Activated T-cell treated with anti-CD3 and anti-CD28 coated beads for 48 hours (primary cell): ENCODE measurements around the gene KCNQ5.

ENCODE experiments used
- DNase-seq: peaks from one replicate; pipeline ENCODE4 v3.0.0-alpha.2; 2020; ENCODE audit warnings: low read depth

KCNQ5 gene

GRCh38 chr6:72639920-72640614, 18.2 kb downstream of the KCNQ5 start:
- no peak for DNase-seq

- DNase-seq: no peak
Observed at GRCh38 chr6:72640615-72640930, 18.7 kb downstream of the KCNQ5 start.

- DNase-seq: no peak
Observed at GRCh38 chr6:72642435-72642834, 20.6 kb downstream of the KCNQ5 start.

- no peak for DNase-seq
Observed at GRCh38 chr6:72643214-72643613, 21.4 kb downstream of the KCNQ5 start.

GRCh38 chr6:72646604-72647485, 25.0 kb downstream of the KCNQ5 start:
- no peak for DNase-seq

- no peak for DNase-seq
Observed at GRCh38 chr6:72647489-72647888, 25.6 kb downstream of the KCNQ5 start.

- no peak for DNase-seq
Observed at GRCh38 chr6:72649032-72649984, 27.4 kb downstream of the KCNQ5 start.

GRCh38 chr6:72650081-72650745, 28.3 kb downstream of the KCNQ5 start:
- DNase-seq: no peak

GRCh38 chr6:72651174-72651573, 29.3 kb downstream of the KCNQ5 start:
- DNase-seq: no peak

- DNase-seq: no peak
Observed at GRCh38 chr6:72651967-72652956, 30.4 kb downstream of the KCNQ5 start.

- DNase-seq: no peak
Observed at GRCh38 chr6:72653026-72653425, 31.2 kb downstream of the KCNQ5 start.

GRCh38 chr6:72654071-72654621, 32.3 kb downstream of the KCNQ5 start:
- DNase-seq: no peak

GRCh38 chr6:72657407-72658197, 35.7 kb downstream of the KCNQ5 start:
- DNase-seq: no peak

- no peak for DNase-seq
Observed at GRCh38 chr6:72659754-72660153, 37.9 kb downstream of the KCNQ5 start.

- no peak for DNase-seq
Observed at GRCh38 chr6:72661411-72661810, 39.5 kb downstream of the KCNQ5 start.

GRCh38 chr6:72665599-72665998, 43.7 kb downstream of the KCNQ5 start:
- no peak for DNase-seq

GRCh38 chr6:72669324-72669723, 47.5 kb downstream of the KCNQ5 start:
- DNase-seq: no peak

- DNase-seq: no peak
Observed at GRCh38 chr6:72672906-72673305, 51.0 kb downstream of the KCNQ5 start.

- no peak for DNase-seq
Observed at GRCh38 chr6:72674842-72675241, 53.0 kb downstream of the KCNQ5 start.
